ENCODE results near the gene VOPP1. TPM values are rescaled to one million over a fixed set of nuclear protein-coding genes. Genes with fewer than 3 reads are reported as not detected.
"Not testable (repeated sequence)": the region's sequence is repeated elsewhere in the genome, so short reads cannot be mapped to it uniquely, and the experiment has no call there.

VOPP1 gene
- total RNA-seq, 2 experiments from 2014 or later, result 64.9 to 67.2 TPM

- ChIA-PET CTCF (no interaction called here), POLR2A (no interaction called here)
- intact Hi-C loops (cut with micrococcal nuclease), result loop anchor here (5.0 kb wide), 1 partner anchor 34 kb away; no protein-coding TSS in a partner anchor
- H3K4me3 Mint-ChIP-seq, result no peak overlapping the region
- peak overlapping the region; percentile 52 for H3K27ac Mint-ChIP-seq
- H3K36me3 Mint-ChIP-seq, result peaks cover 38% of the 10 kb centered on the region
- DNase-seq, result peak; percentile 9
- H3K4me1 Mint-ChIP-seq (ENCODE audit: low read depth), result peaks cover 82% of the 10 kb centered on the region
- no peaks in the 10 kb centered on the region for H3K27me3 Mint-ChIP-seq
- H3K9me3 Mint-ChIP-seq, result no peaks in the 10 kb centered on the region
Observed at GRCh38 chr7:55483046-55483445, 89.3 kb downstream of the VOPP1 start.

GRCh38 chr7:55481155-55481554, 91.1 kb downstream of the VOPP1 start:
- H3K4me1 Mint-ChIP-seq (ENCODE audit: low read depth), result peaks cover 81% of the 10 kb centered on the region
- DNase-seq, result peak; percentile 8
- intact Hi-C loops (cut with micrococcal nuclease), result loop anchor here (5.0 kb wide), 1 partner anchor 36 kb away; no protein-coding TSS in a partner anchor
- ChIA-PET POLR2A (no interaction called here), CTCF (no interaction called here)
- peak overlapping the region; percentile 7 for H3K27ac Mint-ChIP-seq
- H3K9me3 Mint-ChIP-seq, result no peaks in the 10 kb centered on the region
- H3K27me3 Mint-ChIP-seq, result no peaks in the 10 kb centered on the region
- peaks cover 32% of the 10 kb centered on the region for H3K36me3 Mint-ChIP-seq
- no peak overlapping the region for H3K4me3 Mint-ChIP-seq

- H3K27me3 Mint-ChIP-seq, result no peaks in the 10 kb centered on the region
- ChIA-PET CTCF (interaction anchor here (1.8 kb wide), 1 partner anchor 115 kb away, joined by 10 read pairs; no protein-coding TSS in a partner anchor), POLR2A (no interaction called here)
- intact Hi-C loops (cut with micrococcal nuclease), result no loop called here
- H3K4me3 Mint-ChIP-seq, result no peak overlapping the region
- H3K36me3 Mint-ChIP-seq, result peaks cover 19% of the 10 kb centered on the region
- peak; percentile 2 for DNase-seq
- H3K4me1 Mint-ChIP-seq (ENCODE audit: low read depth), result peaks cover 84% of the 10 kb centered on the region
- no peaks in the 10 kb centered on the region for H3K9me3 Mint-ChIP-seq
- H3K27ac Mint-ChIP-seq, result no peak overlapping the region
Observed at GRCh38 chr7:55478700-55479099, 93.6 kb downstream of the VOPP1 start.

- POLR2A ChIA-PET, result no interaction called here
- CTCF ChIA-PET, result no interaction called here
- Mint-ChIP-seq H3K4me1 (ENCODE audit: low read depth) (peaks cover 84% of the 10 kb centered on the region), H3K36me3 (peaks cover 17% of the 10 kb centered on the region), H3K27me3 (no peaks in the 10 kb centered on the region), H3K27ac (no peak overlapping the region), H3K4me3 (no peak overlapping the region), H3K9me3 (no peaks in the 10 kb centered on the region)
- intact Hi-C loops (cut with micrococcal nuclease), result no loop called here
- peak; percentile 6 for DNase-seq
Observed at GRCh38 chr7:55477781-55478374, 94.4 kb downstream of the VOPP1 start.

GRCh38 chr7:55476852-55477780, 95.2 kb downstream of the VOPP1 start:
- H3K9me3 Mint-ChIP-seq, result no peaks in the 10 kb centered on the region
- H3K27ac Mint-ChIP-seq, result peak overlapping the region; percentile 6
- peaks cover 17% of the 10 kb centered on the region for H3K36me3 Mint-ChIP-seq
- no peaks in the 10 kb centered on the region for H3K27me3 Mint-ChIP-seq
- no peak overlapping the region for H3K4me3 Mint-ChIP-seq
- H3K4me1 Mint-ChIP-seq (ENCODE audit: low read depth), result peaks cover 80% of the 10 kb centered on the region
- DNase-seq, result peak; percentile 7
- intact Hi-C loops (cut with micrococcal nuclease), result no loop called here
- CTCF ChIA-PET, result no interaction called here
- POLR2A ChIA-PET, result no interaction called here

GRCh38 chr7:55475855-55476803, 96.2 kb downstream of the VOPP1 start:
- H3K4me3 Mint-ChIP-seq, result no peak overlapping the region
- intact Hi-C loops (cut with micrococcal nuclease), result no loop called here
- no peaks in the 10 kb centered on the region for H3K27me3 Mint-ChIP-seq
- ChIA-PET POLR2A (interaction anchor here (0.7 kb wide), 1 partner anchor 594 kb away, joined by 3 read pairs; no protein-coding TSS in a partner anchor), CTCF (no interaction called here)
- H3K36me3 Mint-ChIP-seq, result peaks cover 17% of the 10 kb centered on the region
- peaks cover 75% of the 10 kb centered on the region for H3K4me1 Mint-ChIP-seq (ENCODE audit: low read depth)
- DNase-seq, result peak; percentile 24
- no peaks in the 10 kb centered on the region for H3K9me3 Mint-ChIP-seq
- H3K27ac Mint-ChIP-seq, result peak overlapping the region; percentile 11

GRCh38 chr7:55474944-55475854, 97.1 kb downstream of the VOPP1 start:
- H3K9me3 Mint-ChIP-seq, result no peaks in the 10 kb centered on the region
- H3K4me3 Mint-ChIP-seq, result no peak overlapping the region
- POLR2A ChIA-PET, result no interaction called here
- CTCF ChIA-PET, result no interaction called here
- H3K27me3 Mint-ChIP-seq, result no peaks in the 10 kb centered on the region
- peak; percentile 38 for DNase-seq
- peaks cover 14% of the 10 kb centered on the region for H3K36me3 Mint-ChIP-seq
- peak overlapping the region; percentile 11 for H3K27ac Mint-ChIP-seq
- peaks cover 71% of the 10 kb centered on the region for H3K4me1 Mint-ChIP-seq (ENCODE audit: low read depth)
- intact Hi-C loops (cut with micrococcal nuclease), result no loop called here

- Mint-ChIP-seq H3K36me3 (peaks cover 14% of the 10 kb centered on the region), H3K4me3 (no peak overlapping the region), H3K27me3 (no peaks in the 10 kb centered on the region), H3K9me3 (no peaks in the 10 kb centered on the region), H3K4me1 (ENCODE audit: low read depth) (peaks cover 81% of the 10 kb centered on the region), H3K27ac (no peak overlapping the region)
- intact Hi-C loops (cut with micrococcal nuclease), result no loop called here
- DNase-seq, result no peak
- CTCF ChIA-PET, result no interaction called here
- POLR2A ChIA-PET, result no interaction called here
Observed at GRCh38 chr7:55473932-55474331, 98.4 kb downstream of the VOPP1 start.

- POLR2A ChIA-PET, result no interaction called here
- CTCF ChIA-PET, result no interaction called here
- H3K9me3 Mint-ChIP-seq, result no peaks in the 10 kb centered on the region
- H3K4me1 Mint-ChIP-seq (ENCODE audit: low read depth), result peaks cover 81% of the 10 kb centered on the region
- H3K4me3 Mint-ChIP-seq, result no peak overlapping the region
- no peaks in the 10 kb centered on the region for H3K27me3 Mint-ChIP-seq
- H3K27ac Mint-ChIP-seq, result no peak overlapping the region
- intact Hi-C loops (cut with micrococcal nuclease), result no loop called here
- DNase-seq, result peak; percentile 50
- H3K36me3 Mint-ChIP-seq, result peaks cover 20% of the 10 kb centered on the region
Observed at GRCh38 chr7:55472928-55473725, 99.2 kb downstream of the VOPP1 start.

GRCh38 chr7:55472406-55472805, 99.9 kb downstream of the VOPP1 start:
- peaks cover 23% of the 10 kb centered on the region for H3K36me3 Mint-ChIP-seq
- DNase-seq; intact Hi-C loops (cut with micrococcal nuclease); H3K4me3 Mint-ChIP-seq; POLR2A ChIA-PET; H3K27ac Mint-ChIP-seq; H3K9me3 Mint-ChIP-seq; CTCF ChIA-PET; H3K27me3 Mint-ChIP-seq: not testable (repeated sequence)
- H3K4me1 Mint-ChIP-seq (ENCODE audit: low read depth), result peaks cover 81% of the 10 kb centered on the region

- H3K4me3 Mint-ChIP-seq; H3K27me3 Mint-ChIP-seq; intact Hi-C loops (cut with micrococcal nuclease); DNase-seq; CTCF ChIA-PET; H3K9me3 Mint-ChIP-seq; POLR2A ChIA-PET: not testable (repeated sequence)
- peaks cover 26% of the 10 kb centered on the region for H3K36me3 Mint-ChIP-seq
- peaks cover 81% of the 10 kb centered on the region for H3K4me1 Mint-ChIP-seq (ENCODE audit: low read depth)
- peak overlapping the region; percentile 18 for H3K27ac Mint-ChIP-seq
Observed at GRCh38 chr7:55471594-55471993, 100.7 kb downstream of the VOPP1 start.

All from activated CD4-positive, alpha-beta memory T cell treated with anti-CD3 and anti-CD28 coated beads for 36 hours (primary cell).